HEK293 (cell line): ENCODE results near the gene TTC34.

Source experiments
- KLF9 ChIP-seq: fragments of 450-650 bp; formaldehyde crosslinking; IDR thresholded peaks from 2 replicates; pipeline ENCODE4 v1.5.1; 2016; ENCODE audit warnings: missing biosample characterization, missing genetic modification characterization, low read depth
- TCF7L2 ChIP-seq: IDR thresholded peaks from 2 replicates; pipeline ENCODE4 v1.6.1; 2011; ENCODE audit warnings: low read depth, mild to moderate bottlenecking, inconsistent platforms, low read length, moderate library complexity, borderline replicate concordance
- ZBTB17 ChIP-seq: fragments of 450-650 bp; formaldehyde crosslinking; IDR thresholded peaks from 2 replicates; pipeline ENCODE4 v1.5.1; 2016; ENCODE audit warnings: missing biosample characterization, missing genetic modification characterization
- ZBTB21 ChIP-seq: fragments of 450-650 bp; formaldehyde crosslinking; IDR thresholded peaks from 2 replicates; pipeline ENCODE4 v1.5.1; 2017; ENCODE audit warnings: missing biosample characterization, missing genetic modification characterization
- ZFP37 ChIP-seq: fragments of 450-650 bp; formaldehyde crosslinking; IDR thresholded peaks from 2 replicates; pipeline ENCODE4 v1.5.1; 2016; ENCODE audit warnings: missing biosample characterization, missing genetic modification characterization
- ZNF121 ChIP-seq: fragments of 450-650 bp; formaldehyde crosslinking; IDR thresholded peaks from 2 replicates; pipeline ENCODE4 v1.5.1; 2016; ENCODE audit warnings: missing biosample characterization, missing genetic modification characterization
- ZNF221 ChIP-seq: fragments of 450-650 bp; formaldehyde crosslinking; IDR thresholded peaks from 2 replicates; pipeline ENCODE4 v1.5.1; 2017; ENCODE audit warnings: missing biosample characterization, missing genetic modification characterization, borderline replicate concordance
- ZNF274 ChIP-seq, 2 experiments: fragments of 200-500 bp in 1 of 2; fragments of 450-650 bp in 1 of 2; sonication (Bioruptor generic) in 1 of 2; formaldehyde crosslinking in 1 of 2; IDR thresholded peaks; 2 replicates each; pipeline versions ENCODE4 v1.5.1 to v1.6.1; 2014 to 2016; ENCODE audit warnings: borderline replicate concordance in 1 of 2, inconsistent platforms in 1 of 2, low read length in 1 of 2, missing biosample characterization in 1 of 2, missing genetic modification characterization in 1 of 2
- ZNF324 ChIP-seq: fragments of 450-650 bp; formaldehyde crosslinking; IDR thresholded peaks from 2 replicates; pipeline ENCODE4 v1.5.1; 2016; ENCODE audit warnings: missing biosample characterization, missing genetic modification characterization
- TF ChIP-seq, protein P1 (sequence below): fragments of 450-650 bp; formaldehyde crosslinking; IDR thresholded peaks from 2 replicates; pipeline ENCODE4 v1.5.0; 2017; ENCODE audit warnings: missing biosample characterization, missing genetic modification characterization, borderline replicate concordance
- TF ChIP-seq, protein P2 (sequence below): fragments of 450-650 bp; formaldehyde crosslinking; conservative IDR thresholded peaks from 2 replicates; pipeline ENCODE4 v1.5.1; 2016; ENCODE audit warnings: low read depth, missing biosample characterization, missing genetic modification characterization
- TF ChIP-seq, protein P3 (sequence below): fragments of 450-650 bp; formaldehyde crosslinking; IDR thresholded peaks from 2 replicates; pipeline ENCODE4 v1.5.1; 2016; ENCODE audit warnings: missing biosample characterization, missing genetic modification characterization

DNA sequence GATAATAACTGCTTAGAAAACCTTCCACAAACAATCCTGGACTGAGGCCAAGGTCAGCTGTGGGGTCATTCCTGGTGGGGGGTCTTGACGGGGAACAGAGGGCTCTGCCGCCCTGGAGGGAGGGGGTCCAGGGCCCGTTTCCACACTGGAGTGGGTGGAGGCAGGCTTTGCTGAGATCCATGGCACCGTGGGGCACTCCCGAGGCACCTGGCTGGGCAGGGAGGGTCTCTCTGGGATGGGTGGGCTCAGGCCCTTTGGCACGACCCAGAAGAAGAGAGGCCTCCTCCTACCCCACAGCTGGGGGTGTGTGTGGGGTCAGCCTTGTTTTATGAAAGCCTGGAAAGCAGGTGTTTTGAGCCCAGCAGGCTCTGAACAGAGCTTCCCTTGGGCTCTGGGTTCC is 173.7 kb downstream of the TTC34 start:
- TF ChIP-seq ZNF274 (IDR thresholded peaks at IDR 0.05; ENCODE audit: low read length), result no peak
- no peak for TF ChIP-seq ZNF274 (tag by site-specific recombination; IDR thresholded peaks at IDR 0.05; ENCODE audit: borderline replicate concordance)
- no peak for TF ChIP-seq ZNF221 (tag by site-specific recombination)
- TF ChIP-seq ZBTB21 (tag by site-specific recombination), result no peak
- TF ChIP-seq, protein P1, sequence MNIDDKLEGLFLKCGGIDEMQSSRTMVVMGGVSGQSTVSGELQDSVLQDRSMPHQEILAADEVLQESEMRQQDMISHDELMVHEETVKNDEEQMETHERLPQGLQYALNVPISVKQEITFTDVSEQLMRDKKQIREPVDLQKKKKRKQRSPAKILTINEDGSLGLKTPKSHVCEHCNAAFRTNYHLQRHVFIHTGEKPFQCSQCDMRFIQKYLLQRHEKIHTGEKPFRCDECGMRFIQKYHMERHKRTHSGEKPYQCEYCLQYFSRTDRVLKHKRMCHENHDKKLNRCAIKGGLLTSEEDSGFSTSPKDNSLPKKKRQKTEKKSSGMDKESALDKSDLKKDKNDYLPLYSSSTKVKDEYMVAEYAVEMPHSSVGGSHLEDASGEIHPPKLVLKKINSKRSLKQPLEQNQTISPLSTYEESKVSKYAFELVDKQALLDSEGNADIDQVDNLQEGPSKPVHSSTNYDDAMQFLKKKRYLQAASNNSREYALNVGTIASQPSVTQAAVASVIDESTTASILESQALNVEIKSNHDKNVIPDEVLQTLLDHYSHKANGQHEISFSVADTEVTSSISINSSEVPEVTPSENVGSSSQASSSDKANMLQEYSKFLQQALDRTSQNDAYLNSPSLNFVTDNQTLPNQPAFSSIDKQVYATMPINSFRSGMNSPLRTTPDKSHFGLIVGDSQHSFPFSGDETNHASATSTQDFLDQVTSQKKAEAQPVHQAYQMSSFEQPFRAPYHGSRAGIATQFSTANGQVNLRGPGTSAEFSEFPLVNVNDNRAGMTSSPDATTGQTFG (tag by site-specific recombination), result no peak
- no peak for TF ChIP-seq TCF7L2
- TF ChIP-seq KLF9 (tag by site-specific recombination), result no peak
- TF ChIP-seq, protein P2, sequence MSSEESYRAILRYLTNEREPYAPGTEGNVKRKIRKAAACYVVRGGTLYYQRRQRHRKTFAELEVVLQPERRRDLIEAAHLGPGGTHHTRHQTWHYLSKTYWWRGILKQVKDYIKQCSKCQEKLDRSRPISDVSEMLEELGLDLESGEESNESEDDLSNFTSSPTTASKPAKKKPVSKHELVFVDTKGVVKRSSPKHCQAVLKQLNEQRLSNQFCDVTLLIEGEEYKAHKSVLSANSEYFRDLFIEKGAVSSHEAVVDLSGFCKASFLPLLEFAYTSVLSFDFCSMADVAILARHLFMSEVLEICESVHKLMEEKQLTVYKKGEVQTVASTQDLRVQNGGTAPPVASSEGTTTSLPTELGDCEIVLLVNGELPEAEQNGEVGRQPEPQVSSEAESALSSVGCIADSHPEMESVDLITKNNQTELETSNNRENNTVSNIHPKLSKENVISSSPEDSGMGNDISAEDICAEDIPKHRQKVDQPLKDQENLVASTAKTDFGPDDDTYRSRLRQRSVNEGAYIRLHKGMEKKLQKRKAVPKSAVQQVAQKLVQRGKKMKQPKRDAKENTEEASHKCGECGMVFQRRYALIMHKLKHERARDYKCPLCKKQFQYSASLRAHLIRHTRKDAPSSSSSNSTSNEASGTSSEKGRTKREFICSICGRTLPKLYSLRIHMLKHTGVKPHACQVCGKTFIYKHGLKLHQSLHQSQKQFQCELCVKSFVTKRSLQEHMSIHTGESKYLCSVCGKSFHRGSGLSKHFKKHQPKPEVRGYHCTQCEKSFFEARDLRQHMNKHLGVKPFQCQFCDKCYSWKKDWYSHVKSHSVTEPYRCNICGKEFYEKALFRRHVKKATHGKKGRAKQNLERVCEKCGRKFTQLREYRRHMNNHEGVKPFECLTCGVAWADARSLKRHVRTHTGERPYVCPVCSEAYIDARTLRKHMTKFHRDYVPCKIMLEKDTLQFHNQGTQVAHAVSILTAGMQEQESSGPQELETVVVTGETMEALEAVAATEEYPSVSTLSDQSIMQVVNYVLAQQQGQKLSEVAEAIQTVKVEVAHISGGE, result no peak
- TF ChIP-seq, protein P3, sequence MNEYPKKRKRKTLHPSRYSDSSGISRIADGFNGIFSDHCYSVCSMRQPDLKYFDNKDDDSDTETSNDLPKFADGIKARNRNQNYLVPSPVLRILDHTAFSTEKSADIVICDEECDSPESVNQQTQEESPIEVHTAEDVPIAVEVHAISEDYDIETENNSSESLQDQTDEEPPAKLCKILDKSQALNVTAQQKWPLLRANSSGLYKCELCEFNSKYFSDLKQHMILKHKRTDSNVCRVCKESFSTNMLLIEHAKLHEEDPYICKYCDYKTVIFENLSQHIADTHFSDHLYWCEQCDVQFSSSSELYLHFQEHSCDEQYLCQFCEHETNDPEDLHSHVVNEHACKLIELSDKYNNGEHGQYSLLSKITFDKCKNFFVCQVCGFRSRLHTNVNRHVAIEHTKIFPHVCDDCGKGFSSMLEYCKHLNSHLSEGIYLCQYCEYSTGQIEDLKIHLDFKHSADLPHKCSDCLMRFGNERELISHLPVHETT (tag by site-specific recombination), result no peak
- TF ChIP-seq ZNF324 (tag by site-specific recombination), result no peak
- TF ChIP-seq ZBTB17 (tag by site-specific recombination), result no peak
- TF ChIP-seq ZNF121 (tag by site-specific recombination), result no peak
- TF ChIP-seq ZFP37 (tag by site-specific recombination), result no peak
